GM18508 (cell line): ENCODE data around the gene SEMA4B.

Experiments
- ATAC-seq: cut with Tn5 transposase; IDR thresholded peaks from one replicate; pipeline ENCODE4 v1.9.1; 2021; ENCODE audit warnings: moderate number of reproducible peaks; ENCODE audit not compliant: insufficient read depth, unreplicated experiment

SEMA4B gene

DNA sequence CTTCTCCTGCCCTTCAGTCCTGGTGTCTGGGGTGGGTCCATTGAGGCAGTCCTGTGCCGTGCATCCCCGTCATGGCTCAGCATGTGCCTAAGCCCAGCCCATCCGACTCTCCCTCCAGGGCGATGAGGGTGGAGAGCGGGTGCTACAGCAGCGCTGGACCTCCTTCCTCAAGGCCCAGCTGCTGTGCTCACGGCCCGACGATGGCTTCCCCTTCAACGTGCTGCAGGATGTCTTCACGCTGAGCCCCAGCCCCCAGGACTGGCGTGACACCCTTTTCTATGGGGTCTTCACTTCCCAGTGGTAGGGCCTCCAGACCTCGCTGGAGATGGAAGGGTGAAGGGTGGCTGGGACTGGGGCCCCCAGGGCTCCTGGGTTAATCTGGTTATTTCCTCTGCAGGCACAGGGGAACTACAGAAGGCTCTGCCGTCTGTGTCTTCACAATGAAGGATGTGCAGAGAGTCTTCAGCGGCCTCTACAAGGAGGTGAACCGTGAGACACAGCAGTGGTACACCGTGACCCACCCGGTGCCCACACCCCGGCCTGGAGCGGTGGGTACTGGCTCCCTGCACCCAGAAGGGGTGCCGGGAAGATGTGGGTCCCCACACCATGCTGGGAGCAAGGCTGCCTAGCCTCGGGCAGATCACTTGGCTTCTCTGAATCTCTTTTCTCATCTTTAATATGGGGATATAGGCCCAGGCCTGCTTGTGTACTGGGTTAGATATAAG lies 22.5 kb downstream of the SEMA4B start:
- ATAC-seq, result no peak

DNA sequence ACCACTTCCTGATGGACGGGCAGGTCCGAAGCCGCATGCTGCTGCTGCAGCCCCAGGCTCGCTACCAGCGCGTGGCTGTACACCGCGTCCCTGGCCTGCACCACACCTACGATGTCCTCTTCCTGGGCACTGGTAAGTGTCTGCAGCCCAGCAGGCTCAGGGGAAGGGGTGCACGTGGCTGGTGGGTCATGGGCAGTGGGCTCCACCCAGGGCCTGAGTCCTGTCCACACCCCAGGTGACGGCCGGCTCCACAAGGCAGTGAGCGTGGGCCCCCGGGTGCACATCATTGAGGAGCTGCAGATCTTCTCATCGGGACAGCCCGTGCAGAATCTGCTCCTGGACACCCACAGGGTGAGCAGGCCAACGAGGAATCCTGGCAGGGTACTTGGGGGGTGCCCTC lies 23.9 kb downstream of the SEMA4B start:
- ATAC-seq, result no peak

DNA sequence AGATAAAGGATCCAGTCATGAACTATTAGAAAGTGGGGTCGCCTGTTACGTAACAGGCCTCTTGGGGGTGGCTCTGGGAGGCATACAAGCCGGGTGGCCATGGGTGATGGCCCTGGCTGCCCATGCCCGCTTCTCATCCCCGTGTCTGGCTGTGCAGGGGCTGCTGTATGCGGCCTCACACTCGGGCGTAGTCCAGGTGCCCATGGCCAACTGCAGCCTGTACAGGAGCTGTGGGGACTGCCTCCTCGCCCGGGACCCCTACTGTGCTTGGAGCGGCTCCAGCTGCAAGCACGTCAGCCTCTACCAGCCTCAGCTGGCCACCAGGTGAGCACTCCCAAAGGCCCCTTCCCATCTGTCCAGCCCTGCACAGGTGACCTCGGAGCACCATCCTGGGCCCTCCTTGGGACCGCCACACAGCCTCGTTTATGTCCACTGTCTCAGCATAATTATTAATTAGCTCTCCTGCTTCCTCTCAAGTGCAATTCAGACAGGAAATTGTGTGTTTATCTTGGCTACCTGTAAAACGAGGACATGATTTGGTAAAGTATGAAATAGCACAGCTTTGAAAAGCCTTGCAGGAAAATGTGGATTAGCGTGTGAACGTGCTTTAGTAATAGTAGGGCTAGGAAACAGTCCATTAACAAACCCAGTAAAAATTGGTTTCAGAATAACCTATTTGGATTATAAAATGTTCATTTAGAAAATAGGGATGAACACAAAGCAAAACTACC lies 24.5 kb downstream of the SEMA4B start:
- ATAC-seq, result no peak

DNA sequence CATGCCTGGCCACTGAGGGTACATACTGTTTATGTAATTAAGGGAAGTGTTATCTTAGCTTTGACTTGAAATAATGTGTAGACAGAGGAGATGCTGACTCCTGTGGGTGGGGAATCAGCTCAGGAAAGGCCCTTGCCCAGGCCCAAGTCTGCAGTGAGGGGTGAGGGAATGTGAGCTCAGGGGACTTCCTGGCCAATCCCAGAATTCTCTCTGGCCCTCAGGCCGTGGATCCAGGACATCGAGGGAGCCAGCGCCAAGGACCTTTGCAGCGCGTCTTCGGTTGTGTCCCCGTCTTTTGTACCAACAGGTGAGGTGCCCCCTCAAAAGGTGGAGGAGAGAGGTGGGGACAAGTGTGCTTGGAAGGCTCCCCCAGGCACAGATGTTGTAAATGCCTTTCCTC lies 26.2 kb downstream of the SEMA4B start:
- no peak for ATAC-seq

DNA sequence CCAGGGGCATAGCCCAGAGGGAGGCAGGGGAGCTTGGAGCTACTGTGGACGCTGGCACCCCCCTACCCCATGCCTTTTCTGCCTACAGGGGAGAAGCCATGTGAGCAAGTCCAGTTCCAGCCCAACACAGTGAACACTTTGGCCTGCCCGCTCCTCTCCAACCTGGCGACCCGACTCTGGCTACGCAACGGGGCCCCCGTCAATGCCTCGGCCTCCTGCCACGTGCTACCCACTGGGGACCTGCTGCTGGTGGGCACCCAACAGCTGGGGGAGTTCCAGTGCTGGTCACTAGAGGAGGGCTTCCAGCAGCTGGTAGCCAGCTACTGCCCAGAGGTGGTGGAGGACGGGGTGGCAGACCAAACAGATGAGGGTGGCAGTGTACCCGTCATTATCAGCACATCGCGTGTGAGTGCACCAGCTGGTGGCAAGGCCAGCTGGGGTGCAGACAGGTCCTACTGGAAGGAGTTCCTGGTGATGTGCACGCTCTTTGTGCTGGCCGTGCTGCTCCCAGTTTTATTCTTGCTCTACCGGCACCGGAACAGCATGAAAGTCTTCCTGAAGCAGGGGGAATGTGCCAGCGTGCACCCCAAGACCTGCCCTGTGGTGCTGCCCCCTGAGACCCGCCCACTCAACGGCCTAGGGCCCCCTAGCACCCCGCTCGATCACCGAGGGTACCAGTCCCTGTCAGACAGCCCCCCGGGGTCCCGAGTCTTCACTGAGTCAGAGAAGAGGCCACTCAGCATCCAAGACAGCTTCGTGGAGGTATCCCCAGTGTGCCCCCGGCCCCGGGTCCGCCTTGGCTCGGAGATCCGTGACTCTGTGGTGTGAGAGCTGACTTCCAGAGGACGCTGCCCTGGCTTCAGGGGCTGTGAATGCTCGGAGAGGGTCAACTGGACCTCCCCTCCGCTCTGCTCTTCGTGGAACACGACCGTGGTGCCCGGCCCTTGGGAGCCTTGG lies 27.0 kb downstream of the SEMA4B start:
- ATAC-seq, result no peak

DNA sequence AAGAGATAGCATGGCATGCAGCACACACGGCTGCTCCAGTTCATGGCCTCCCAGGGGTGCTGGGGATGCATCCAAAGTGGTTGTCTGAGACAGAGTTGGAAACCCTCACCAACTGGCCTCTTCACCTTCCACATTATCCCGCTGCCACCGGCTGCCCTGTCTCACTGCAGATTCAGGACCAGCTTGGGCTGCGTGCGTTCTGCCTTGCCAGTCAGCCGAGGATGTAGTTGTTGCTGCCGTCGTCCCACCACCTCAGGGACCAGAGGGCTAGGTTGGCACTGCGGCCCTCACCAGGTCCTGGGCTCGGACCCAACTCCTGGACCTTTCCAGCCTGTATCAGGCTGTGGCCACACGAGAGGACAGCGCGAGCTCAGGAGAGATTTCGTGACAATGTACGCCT lies 27.8 kb downstream of the SEMA4B start:
- no peak for ATAC-seq

DNA sequence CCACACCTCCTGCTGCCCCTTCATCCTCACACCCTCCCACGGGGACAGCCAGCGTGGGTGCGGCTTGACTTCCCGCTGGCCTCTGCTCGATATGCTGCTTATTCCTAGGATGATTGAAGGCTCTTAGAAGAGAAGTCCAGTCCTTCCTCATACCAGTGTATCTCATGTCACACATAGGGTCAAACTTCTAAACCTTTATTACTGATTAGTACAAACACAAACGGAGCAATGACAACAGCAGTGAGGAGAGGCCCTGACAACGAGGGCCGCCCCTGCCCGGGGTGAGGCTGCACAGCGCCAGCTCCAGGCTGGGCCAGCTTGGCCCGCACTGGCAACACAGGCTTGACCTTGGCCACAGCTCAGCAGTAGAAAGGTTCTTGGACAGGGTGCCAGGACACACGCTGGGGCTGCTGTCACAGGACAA lies 29.0 kb downstream of the SEMA4B start:
- ATAC-seq, result no peak

DNA sequence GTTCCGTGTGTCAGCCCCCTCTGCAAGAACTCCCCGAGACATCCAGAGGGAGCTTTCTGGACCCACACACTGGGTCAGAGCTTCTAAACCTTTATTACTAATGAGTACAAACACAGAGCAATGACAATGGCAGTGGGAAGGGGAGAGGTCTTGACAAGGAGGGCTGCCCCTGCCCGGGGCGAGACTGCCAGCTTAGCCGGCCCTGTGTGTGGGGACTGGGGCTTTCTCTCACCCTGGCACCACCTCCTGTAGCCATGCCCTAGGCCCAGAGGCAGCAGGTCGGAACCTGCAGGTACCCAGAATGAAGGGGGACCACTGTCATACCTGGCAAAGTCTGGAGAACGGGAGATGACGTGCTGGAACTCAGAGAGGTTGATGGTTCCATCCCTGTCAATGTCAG lies 29.5 kb downstream of the SEMA4B start:
- ATAC-seq, result no peak

DNA sequence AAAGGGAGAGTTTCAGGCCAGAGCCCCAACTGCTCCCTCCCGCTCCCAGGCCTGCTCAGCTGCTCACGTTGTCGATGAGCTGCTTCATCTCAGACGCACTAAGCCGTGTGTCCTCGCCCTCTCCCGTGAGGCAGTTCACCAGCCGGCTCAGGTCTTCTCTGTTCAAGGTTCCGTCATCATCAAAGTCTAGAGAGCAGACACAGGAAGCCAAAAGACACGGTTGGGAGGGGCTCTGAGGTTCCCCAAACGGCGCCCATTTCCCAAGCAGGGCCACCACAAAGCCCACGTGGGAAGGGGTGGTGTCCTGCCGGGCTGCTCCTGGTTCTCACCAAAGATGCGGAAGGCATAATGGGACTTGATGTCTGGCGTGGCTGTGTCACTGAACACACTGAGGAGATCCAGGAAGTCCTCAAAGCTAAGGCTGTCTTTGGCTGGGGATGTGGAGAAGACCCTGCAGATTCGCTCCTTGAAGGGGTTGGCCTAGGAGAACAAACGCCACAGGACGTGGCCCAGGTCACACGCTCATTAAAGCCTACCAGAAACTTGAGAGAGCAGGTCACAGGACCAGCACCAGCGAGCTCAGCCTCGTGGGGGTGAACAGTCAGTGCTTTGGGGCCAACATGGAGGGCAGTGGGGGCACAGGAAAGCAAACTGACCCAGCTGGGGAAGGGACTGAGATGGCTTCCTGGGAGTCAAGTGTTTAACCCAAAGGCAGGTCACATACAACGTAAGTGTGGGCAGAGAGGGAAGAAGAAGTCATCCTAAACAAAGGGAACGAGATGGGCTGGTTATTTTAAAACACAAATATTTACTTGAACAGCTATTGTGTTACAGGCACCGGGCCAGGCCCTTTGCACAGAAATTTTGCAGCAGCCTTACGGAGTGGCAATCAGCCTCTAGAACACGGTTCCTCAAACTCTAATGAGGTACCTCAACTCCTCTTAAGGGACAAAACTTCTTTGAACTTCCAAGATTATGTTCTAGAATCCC lies 30.2 kb downstream of the SEMA4B start:
- ATAC-seq, result no peak

DNA sequence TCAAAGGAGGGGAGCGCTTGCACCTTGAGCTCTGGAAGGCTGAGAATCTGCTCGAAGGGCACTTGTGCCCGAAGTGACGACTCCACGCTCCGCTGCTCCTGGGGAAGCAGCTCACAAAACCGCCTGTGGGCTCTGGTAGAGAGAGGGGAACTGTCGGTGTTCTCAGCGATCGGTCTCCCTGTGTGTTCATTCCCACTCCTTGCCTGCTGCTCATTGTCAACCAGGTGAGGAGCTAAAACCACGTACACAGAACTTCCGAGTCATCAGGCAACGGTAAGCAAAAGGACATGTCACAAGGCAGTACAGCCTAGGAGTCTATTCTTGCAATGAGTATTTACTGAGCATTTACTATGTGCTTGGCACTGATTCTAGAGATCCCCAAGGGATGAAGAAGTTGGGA lies 31.1 kb downstream of the SEMA4B start:
- no peak for ATAC-seq

DNA sequence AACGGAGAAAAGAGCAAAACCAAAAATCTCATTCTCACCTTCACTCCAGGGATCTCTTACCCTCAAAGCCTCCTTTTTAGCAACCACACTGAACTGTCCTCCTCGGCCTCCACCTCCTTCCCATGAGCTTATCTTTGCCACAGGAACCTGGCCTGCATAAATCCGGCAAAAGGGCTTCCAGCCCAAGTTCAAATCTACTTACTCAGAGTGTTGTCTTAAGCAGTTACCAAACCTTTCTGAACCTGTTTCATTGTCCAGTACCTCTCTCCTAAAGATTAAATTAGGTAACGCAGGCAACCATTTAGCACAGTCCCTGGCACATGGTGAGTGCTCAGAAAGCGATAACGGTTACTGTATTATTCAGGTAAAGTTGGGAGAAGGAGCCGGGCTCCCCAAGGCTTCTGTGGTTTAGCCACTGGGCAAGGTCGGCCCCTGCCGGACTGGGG lies 31.8 kb downstream of the SEMA4B start:
- no peak for ATAC-seq

DNA sequence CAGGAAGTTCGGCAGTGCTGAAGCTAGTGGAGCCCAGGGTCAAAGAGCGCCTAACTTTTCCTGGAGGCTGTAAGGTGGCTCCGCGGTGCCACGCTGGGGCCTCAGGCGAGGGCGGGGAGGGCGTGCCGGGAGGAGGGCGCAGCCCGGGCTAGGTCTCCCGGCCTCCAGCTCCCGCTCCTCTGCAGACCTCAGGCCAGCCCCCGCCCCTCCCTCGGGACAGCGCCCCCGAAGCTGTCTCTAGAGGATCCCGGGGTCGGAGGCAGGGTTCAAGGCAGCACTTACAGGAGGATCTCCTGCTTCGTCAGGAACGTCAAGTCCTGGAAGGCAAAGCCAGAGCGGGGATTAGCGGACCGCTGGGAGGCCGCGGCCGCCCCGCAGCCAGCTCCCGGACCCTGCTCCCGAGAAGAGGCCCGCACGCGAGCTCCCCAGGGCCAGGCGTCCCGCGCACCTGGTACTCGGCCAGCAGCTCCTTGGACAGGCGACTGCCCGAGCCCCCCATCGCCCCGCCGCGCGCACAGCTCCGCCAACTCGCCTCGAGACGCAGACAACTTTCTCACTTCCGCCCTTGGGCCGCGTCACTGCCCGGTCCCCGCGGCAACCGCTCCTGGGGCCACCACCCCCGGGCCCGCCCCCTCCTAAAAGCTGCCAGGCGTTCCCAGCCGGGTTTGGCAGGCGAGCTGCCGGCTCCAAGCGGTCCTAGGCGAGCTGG lies 32.4 kb downstream of the SEMA4B start, which contains the start of gene CIB1:
CIB1 (minus strand) TSS at position 555 of the 709 bp plus-strand sequence; CDS start at position 499, 56 bp downstream.
- ATAC-seq, result peak; percentile 42

DNA sequence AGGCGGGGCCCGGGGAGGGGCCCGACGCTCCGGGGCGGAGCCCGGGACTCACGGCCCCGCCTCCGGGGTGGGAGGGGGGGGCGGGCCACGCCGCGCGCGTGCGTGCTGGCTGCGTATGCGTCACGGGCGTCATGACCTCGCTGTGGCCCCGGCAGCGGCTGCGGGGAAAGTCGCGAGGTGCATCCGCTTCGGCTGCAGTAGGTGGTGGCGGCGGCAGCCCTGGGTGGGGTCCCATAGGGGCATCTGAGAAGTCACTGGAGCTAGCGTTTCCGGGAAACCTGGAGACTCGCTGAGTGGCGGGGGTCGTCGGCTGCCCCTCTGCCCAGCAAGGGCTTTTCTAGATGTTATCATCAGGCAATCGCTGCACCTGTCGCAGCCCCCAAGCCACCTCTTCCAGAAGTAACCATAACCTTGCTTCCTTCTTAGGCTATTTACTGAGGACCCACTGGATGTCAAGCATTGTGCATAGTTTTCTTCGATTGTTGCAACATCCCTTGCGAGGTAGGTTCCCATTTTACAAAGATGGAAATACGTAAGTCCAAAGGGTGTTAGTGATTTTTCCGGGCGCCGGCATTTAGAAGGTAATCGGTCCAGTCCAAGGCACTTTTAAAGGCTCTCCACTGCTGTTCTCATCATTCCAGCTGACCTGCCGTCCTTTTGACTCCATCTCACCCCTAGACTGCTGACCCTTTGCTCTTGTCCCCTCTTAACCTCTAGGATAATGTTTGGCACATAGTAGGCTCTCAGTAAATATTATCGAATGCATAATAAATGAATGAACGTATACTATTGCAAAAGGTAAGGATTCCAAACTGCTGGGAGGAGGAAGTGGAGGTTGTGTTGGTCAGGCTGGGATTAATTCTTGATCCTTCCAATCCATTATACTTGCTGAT lies 33.2 kb downstream of the SEMA4B start, which contains the start of gene GDPGP1:
GDPGP1 (plus strand) TSS at position 114 of the 893 bp plus-strand sequence. CDS start 6,700 bp downstream, outside the sequence.
- peak; percentile 38 for ATAC-seq

DNA sequence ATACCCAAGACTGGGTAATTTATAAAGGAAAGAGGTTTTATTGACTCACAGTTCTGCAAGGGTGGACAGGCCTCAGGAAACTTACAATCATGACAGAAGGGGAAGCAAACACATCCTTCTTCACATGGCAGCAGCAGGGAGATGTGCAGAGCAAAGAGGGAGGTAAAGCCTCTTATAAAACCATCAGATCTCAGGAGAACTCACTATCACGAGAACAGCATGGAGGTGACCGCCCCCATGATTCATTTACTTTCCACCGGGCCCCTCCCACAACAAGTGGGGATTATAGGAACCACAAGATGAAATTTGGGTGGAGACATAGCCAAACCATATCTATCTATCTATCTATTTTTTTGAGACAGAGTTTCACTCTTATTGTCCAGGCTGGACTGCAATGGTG lies 38.2 kb downstream of the SEMA4B start:
- ATAC-seq, result no peak

DNA sequence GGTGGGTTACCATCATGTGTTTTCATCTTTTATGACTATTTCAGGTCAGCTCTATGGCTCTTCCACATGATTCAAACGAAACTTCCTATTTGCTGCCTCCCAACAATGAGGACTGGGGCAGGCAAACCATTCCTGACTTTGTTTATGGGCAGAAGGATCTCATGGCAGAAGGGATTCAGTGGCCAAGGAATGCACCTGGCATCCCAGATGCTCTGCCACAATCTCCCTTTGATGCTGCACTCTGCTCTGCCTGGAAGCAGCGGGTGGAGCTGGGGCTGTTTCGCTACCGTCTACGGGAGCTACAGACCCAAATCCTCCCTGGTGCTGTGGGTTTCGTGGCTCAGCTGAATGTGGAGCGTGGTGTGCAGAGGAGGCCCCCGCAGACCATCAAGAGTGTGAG lies 39.7 kb downstream of the SEMA4B start:
- no peak for ATAC-seq

DNA sequence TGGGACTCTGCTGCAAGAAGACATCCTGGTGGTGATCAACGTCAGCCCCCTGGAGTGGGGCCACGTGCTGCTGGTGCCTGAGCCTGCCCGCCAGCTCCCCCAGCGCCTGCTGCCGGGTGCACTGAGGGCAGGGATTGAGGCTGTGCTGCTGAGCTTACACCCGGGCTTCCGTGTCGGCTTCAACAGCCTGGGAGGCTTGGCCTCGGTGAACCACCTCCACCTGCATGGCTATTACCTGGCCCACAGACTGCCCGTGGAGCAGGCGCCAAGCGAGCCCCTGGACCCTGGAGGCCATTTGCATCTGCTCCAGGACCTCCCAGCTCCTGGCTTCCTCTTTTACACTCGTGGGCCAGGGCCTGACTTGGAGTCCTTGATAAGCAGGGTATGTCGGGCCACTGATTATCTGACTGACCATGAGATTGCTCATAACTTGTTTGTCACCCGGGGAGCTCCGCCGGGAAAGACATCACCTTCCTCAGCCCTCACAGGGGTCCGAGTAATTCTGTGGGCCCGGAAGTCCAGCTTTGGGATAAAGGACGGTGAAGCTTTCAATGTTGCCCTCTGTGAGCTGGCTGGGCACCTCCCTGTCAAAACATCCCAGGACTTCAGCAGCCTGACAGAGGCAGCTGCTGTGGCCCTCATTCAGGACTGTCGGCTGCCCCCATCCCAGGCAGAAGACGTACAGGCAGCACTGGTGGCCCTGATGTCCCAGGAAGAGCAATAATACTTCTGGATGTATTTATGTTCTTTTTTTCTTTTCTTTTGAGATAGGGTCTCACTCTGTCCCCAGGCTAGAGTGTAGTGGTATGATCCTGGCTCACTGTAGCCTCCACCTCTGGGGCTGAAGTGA lies 40.4 kb downstream of the SEMA4B start:
- ATAC-seq, result no peak
